ENCODE results near the gene SHC2.
"Not testable (repeated sequence)": the region's sequence is repeated elsewhere in the genome, so short reads cannot be mapped to it uniquely, and the experiment has no call there.

The SHC2 gene

GRCh38 chr19:492091-492531, 31.3 kb upstream of the SHC2 start:
- DNase-seq (ENCODE audit: low spot score), result no peak

- no peak for DNase-seq (ENCODE audit: low spot score)
Measured at GRCh38 chr19:491146-491741, 30.4 kb upstream of the SHC2 start.

GRCh38 chr19:489418-490196, 28.8 kb upstream of the SHC2 start:
- DNase-seq (ENCODE audit: low spot score), result no peak

GRCh38 chr19:488505-489417, 27.9 kb upstream of the SHC2 start:
- peak; percentile 95 for DNase-seq (ENCODE audit: low spot score)

GRCh38 chr19:485583-486236, 24.9 kb upstream of the SHC2 start:
- DNase-seq (ENCODE audit: low spot score), result peak; percentile 37

- no peak for DNase-seq (ENCODE audit: low spot score)
Measured at GRCh38 chr19:485077-485476, 24.2 kb upstream of the SHC2 start.

- DNase-seq (ENCODE audit: low spot score), result no peak
Measured at GRCh38 chr19:484494-484893, 23.7 kb upstream of the SHC2 start.

GRCh38 chr19:483332-484072, 22.7 kb upstream of the SHC2 start:
- DNase-seq (ENCODE audit: low spot score), result peak; percentile 2

GRCh38 chr19:482186-483041, 21.6 kb upstream of the SHC2 start:
- peak; percentile 45 for DNase-seq (ENCODE audit: low spot score)

GRCh38 chr19:481100-481499, 20.3 kb upstream of the SHC2 start:
- not testable (repeated sequence) for DNase-seq (ENCODE audit: low spot score)

- DNase-seq (ENCODE audit: low spot score), result peak; percentile 86
Measured at GRCh38 chr19:480016-480855, 19.4 kb upstream of the SHC2 start.

- DNase-seq (ENCODE audit: low spot score), result no peak
Measured at GRCh38 chr19:478976-479375, 18.1 kb upstream of the SHC2 start.

- DNase-seq (ENCODE audit: low spot score), result no peak
Measured at GRCh38 chr19:478236-478903, 17.5 kb upstream of the SHC2 start.

- no peak for DNase-seq (ENCODE audit: low spot score)
Measured at GRCh38 chr19:475360-475759, 14.5 kb upstream of the SHC2 start.

- no peak for DNase-seq (ENCODE audit: low spot score)
Measured at GRCh38 chr19:474126-475078, 13.6 kb upstream of the SHC2 start.

GRCh38 chr19:472005-472858, 11.4 kb upstream of the SHC2 start:
- DNase-seq (ENCODE audit: low spot score), result no peak

GRCh38 chr19:470701-471100, 9.9 kb upstream of the SHC2 start:
- no peak for DNase-seq (ENCODE audit: low spot score)

Measured in iPS-NIHi11 (cell line).